GM21619 (cell line): Measurements from ENCODE around the gene ZBTB49.

Source experiments
- ATAC-seq: cut with Tn5 transposase; IDR thresholded peaks from one replicate; pipeline ENCODE4 v1.9.1; 2021; ENCODE audit not compliant: unreplicated experiment

ZBTB49 gene

DNA sequence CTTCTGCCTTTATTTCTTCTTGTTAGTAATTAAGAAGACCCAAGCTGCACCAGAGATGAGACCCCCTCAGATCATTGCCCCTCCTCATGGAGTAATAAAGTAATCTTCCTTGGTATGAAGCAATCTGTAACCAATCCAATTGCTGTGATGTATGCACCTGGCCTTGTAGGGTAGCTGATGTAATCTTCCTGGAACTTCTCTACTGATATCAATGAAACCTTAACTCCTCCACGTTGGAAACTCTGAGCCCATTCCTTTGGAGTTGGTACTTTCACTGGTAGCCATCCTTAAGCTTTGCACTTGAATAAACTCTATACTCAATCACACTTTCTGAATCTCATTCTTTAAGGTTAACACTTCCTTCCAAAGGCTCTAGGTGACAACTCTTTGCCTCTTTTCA lies 65.3 kb downstream of the ZBTB49 start:
- ATAC-seq: no peak

DNA sequence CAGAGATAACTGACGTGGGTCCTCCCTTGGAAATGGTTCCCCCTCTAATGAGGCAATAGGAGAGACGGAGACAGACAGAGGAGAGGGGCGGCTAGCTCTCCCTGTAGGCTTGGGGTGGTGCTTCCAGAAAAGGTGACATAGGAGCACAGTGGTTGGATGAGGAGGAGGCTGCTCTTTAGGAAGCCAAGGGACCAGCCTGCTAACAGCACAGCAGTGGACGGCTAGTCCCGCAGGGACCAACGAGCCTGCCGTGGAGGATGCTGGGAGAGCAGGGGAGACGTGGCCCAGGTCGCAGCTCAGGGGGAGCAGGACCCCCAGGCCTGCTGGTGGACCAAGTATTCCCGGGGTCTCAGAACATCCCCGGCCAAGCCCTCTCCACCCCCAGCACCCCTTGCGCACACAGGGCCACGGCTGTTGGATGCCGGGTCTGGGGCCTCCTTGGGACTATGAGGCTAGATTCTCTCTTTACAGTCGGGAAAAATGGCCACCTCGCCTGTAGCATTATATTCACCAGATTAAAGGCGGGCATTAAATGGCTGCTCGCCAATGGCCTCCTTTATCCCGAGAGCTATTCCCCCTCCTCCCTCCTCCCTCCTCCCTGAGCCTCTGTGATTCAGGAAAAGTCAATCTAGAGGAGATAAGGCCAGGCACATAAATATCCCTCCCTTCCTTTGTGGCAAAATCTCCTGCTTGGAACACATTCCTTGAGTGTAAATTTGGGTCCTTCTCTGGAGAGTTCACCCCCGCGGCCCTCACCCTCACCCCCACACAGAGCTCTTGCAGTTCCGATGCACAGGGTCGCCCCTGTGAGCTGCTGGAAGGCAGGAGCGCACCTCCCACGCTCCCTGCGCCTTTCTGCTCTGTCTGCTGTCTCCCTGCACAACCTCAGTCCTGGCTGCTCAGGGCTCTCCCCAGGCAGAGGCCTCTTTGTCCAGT lies 66.3 kb downstream of the ZBTB49 start:
- no peak for ATAC-seq

DNA sequence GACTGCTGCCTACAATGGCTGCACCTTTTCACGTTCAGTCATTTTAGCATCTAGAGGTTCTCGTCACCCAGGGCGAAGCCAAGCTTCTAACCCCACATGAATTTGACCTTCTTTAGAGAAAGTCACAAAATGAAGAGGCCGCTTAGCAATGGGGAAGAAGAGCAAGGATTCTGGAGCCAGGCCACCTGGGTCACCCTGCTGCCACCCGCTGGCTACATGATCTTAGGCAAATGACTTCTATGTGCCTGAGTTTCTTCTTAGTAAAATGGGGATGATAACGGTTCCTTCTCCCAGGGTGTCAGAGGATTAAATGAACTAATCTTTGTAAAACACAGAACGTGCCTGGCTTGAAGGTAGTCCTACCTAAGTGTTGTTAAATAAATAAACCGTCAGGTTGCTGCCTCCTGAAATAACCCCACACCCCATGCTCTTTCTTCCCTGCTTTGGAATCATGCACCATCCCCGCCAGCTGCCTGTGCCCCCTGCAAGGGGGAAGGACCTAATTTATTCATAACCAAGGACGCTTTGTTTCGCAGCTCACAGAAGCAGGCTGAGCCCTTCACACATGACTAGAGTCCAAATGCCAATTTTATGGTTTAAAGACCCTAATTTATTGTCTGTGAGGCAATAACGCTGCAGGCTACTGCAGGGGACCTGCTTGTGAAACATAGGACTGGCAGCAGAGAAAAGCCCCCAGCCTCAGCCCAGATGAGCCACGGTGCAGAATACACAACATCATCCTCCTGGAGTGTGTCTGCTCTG lies 68.2 kb downstream of the ZBTB49 start:
- ATAC-seq: no peak

DNA sequence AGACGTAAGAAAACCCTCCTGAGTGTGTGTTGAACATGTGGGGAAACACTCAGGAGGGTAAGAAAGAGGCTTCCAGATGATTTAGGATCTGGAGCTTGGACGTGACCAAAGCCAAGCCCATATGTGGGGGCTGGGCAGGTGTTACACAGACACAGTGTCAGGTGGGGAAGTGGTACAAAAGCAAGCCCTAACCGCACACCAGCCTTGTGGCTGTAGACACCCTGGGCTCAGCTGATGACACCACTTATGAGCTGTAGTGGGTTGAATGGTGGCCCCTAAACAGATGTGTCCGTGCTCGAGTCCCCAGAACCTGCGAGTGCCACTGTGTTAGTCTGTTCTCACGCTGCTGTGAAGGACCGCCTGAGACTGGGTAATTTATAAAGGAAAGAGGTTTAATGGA lies 71.8 kb downstream of the ZBTB49 start:
- no peak for ATAC-seq

DNA sequence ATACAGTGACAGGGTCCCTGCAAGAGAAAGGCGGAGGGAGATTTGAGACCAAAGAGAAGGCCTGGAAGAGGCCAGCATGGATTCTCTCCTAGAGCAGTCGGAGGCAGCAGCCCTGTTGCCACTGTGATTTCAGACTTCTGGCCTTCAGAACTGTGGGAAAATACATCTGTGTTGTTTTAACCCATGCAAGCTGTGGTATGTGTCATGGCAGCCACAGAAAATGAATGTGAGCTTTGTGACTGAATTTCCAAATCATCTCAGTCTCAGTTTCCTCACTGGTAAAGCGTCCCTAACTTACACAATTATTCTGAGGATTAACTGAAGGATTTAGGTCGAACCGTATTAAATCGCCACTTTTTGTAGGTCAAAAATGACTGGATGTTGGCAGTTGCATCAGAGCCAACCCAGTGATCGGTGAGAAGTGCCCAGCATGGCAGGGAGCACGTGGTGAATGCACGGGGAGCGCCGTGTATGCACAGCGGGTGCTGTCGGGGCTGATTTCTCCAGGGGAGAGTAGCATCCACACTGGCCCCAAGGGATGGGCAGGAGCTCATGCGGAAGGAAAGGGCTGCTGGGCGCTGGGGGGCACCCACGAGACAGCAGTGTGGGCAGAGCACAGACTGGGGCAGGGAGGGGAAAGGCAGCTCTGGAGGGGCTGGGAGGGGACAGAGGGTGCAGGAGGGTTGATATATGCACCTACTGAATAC lies 73.1 kb downstream of the ZBTB49 start:
- ATAC-seq: no peak

DNA sequence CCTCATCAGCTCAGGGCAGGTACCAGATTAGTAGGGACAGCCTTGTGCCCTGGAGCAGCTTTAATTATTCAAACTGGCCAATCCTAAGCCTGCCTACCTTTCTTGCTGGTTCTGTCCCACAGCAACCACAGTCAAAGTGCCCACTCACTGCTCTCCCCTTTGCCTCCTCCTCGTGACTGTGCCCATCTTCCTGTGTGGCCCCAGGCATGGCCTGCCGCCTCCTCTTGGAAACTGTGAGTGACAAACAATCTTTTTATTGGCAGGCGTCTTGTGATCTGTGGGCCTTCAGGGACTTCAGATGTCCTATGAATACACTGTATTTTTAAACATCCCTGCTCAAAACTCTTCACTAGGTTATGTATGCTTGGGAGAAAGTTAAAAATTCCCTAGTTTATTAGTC lies 74.0 kb downstream of the ZBTB49 start:
- ATAC-seq: no peak

DNA sequence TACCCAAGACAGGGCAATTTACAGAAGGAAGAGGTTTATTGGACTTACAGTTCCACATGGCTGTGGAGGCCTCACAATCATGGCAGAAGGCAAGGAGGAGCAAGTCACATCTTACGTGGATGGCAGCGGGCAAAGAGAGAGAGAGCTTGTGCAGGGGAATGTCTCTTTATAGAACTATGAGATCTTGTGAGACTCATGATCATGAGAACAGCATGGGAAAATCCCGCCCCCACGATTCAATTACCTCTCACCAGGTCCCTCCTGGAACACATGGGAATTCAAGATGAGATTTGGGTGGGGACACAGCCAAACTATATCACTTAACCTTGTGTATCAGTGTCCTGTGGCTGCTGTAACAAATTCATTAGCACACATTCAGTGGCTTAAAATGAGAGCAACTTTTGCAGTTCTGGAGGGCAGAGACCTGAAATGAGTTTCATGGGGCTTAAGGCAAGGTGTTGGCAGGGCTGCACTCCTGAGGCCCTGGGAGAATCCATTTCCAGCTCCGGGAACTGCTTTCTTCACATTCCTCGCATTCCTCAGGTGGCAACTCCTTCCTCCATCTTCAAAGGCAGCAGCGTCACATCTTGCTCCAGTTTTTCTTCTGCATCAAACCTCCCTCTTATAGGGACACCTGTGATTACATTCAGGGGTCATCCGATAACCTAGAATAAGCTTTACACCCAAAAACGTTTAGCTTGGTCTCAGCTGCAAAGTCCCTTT lies 74.6 kb downstream of the ZBTB49 start:
- no peak for ATAC-seq

DNA sequence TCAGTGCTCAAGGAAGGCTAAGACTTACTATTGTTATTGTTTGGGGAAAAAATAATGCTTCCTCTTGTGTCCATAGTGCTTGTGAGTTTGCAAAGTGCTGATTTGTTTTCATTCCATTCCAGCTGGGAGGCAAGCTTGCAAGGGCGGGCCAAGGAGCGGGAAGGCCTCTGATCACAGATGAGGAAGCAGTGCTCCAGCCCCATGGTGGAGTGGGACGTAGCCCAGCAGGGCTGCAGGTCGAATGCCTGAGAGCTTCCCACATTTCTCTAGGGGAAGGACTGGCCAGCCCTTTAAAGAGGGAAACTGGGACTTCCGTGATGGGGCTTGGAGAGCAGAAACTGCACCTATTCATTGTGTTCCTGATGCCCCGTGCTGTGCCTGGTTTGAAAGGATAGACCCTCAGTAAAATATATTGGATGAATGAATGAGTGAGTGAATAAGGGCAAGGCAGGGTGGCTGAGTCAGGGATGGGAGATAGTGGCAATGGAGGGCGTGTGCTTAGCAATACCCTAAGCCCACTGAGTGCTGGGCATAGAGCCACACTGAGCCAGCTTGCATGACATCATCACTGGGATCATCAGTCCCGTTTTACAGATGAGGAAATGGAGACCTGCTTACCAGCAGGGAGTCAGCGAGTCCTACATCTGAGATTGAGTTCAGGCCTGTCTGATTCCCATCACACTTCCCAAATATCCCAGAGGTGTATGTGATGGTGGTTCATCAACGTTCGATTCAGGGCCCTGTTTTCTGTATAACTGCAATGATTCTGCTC lies 78.9 kb downstream of the ZBTB49 start:
- no peak for ATAC-seq
